NCI-H2227 (cell line): ENCODE results near the gene TCF15.

Source experiments
- DNase-seq: peaks from one replicate; lab custom pipeline; 2025; ENCODE audit not compliant: unreplicated experiment; lab: John Stamatoyannopoulos, UW

Gene TCF15

GRCh38 chr20:558117-558516 is 52.0 kb downstream of the TCF15 start:
- no peak for DNase-seq

GRCh38 chr20:556984-557383 is 53.1 kb downstream of the TCF15 start:
- no peak for DNase-seq

DNA sequence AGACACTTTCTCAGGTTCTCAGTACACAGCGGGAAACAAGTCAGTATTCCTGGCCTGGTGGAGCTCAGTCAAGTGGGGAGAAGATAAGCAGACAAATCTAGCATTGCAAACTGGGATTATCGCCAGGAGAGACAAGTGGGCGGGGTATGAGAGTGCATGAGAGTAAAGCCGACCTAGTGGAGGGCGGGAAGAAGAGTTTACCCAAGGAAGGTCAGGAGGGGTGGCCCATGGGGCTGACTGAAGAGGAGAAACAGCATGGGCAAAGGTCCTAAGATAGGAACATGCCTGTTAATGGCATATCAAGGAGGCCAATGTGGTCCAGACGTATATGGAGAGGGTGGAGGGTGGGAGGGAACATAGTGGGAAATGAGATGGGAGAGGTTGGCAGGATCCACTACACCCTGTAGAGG is 54.1 kb downstream of the TCF15 start:
- peak; percentile 50 for DNase-seq
